NCI-H2029 treated with DMSO at 0.1 percent for 48 hours (cell line): Measurements from ENCODE around the gene MTARC1.

Experiments
- DNase-seq: peaks from one replicate; lab custom pipeline; 2025; lab: John Stamatoyannopoulos, UW

MTARC1 gene

DNA sequence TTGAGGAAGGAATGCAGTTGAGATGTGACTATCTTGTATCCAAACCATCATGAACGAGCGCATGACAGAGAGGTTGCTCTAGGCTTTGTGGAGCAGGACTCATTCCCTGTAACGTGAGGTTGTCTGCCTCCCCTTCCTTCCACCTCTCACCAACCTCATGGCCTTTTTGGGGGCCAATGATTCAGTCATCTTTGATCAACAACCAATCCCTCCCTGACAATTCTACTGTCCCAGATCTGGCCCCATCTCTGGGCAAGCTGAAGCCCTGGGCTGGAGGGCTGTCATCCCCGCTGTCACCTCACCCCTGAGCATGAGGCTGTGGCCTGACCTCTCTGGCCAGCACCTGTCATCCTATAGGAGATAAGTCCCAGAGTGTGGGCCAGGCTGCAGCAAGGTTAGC lies 19.7 kb downstream of the MTARC1 start:
- no peak for DNase-seq

DNA sequence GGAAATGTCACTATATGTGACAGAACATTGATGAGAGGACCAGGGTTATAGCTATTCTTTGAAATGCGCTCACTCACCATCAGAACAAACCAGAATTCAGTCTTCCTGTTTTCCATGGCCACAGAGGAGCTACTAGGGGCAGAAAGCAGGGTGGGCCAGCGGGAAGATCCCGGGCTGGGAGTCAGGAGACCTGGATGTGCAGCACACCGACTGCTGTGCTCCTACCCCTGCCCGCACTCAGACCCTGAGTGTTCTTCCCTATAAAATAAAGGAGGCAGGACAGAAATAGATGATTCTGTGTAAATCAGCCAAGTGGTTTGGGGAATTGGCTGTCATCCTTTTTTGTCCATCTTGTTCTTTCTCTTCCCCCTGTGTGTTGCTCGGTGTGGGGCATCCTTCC lies 21.0 kb downstream of the MTARC1 start:
- no peak for DNase-seq

DNA sequence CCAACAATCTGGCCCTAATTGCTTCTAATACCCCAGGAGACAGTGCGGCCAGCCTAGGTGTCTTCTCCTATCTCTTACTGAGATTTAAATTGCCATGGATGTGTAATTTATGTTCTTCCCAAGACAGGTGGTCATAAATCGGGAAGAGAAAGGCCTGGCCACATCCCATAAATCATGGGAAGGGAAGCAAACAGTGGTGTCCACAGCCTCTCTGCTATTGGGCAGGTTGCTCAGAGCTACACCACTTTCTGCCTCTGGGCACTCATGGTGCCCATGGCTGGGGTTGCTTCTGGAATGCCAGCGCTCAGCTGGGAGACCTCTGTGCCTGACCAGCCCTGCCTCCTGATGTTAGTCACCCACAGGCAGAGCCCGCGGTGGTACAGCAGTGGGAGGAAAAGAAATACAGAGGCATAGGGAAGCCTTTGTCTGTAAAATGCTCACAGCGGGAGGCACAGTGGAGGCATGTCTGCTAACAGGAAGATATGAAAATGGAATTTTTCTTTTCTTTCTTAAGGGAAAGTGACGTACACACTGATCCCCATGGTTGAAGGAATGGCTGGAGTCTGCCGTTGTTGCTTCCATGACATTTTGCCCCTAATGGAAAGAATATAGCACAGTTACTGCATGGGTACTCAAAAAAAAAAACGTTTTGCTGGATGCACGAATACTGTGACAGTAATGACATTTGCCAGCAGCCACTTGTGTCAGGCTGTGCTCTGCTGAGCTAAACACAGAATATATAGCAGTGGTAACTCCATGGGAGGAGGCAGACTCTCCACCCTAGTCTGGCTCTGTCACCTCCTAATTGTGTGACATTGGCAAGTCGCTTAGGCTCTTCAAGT lies 21.9 kb downstream of the MTARC1 start:
- no peak for DNase-seq

DNA sequence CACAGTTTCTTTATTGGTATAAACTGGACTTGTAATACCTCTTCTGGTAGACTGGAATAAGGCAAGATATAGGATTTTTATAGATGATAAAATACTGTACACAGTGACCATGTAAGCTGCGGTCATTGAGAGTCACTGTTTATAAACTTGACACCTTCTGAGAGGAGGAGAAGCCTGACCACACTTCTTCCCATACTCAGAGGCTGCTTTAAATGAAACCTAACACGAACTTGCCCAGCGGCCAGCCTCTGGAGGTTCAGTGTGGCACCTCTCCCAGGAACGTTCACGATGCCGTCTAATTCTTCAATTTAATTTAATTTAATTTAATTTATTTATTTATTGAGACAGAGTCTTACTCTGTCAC lies 22.5 kb downstream of the MTARC1 start:
- no peak for DNase-seq

DNA sequence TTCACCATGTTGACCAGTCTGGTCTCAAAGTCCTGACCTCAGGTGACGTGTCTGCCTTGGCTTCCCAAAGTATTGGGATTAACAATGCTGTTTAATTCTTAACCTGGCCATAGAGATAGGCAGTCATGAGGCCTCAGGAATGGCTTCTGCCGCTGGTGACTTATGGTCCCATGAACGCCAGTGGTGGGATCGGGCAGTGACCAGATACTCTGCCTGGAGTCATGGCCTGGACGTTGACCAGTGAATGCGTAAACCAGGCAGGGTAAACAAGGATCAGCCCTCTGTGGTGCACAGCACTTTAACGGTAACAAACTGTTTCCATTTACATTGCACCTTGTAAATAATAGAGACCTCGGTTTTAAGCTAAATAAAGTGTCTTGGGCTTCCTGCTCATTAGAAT lies 23.0 kb downstream of the MTARC1 start:
- no peak for DNase-seq

DNA sequence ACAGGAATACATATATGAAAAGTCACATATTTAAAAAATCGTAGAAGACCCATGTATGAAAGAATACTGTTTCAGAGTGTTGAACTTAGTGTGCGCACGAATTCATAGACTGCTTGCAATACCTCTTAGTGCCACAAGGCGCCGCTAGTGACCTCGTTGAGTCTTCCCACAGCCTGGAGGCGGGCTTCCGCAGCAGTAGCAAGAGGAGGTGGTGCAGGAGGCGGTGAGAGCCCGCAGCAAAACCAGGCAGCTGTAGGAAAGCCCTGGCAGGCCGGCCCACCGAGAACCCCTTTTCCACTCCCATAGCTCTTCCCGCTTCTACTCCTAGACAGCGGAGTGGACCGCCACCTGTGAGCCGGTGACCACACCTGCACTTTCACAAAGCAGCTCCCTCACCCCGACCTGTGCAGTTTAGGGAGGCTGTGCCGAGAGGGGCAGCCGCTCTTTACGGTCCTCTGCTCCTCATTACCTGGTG lies 23.5 kb downstream of the MTARC1 start:
- DNase-seq, result no peak

DNA sequence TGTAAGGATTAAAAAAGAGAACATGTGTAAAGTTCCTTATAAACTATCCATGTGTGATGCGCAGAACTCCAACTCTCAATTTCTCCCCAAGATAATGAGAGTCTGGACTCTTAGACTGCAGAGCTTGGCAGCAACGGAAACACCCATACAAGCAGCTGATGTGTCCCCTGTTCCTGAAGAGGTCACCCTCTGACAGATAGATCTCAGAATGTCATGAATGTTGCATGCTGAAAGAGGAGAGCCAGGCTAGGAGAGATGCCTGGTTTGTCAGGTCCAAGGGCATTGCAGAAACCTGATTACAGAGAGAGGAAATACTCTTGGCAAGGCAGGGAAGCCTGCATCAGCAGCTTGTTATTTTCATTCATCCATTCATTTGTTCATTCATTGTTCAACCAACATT lies 24.2 kb downstream of the MTARC1 start:
- no peak for DNase-seq

DNA sequence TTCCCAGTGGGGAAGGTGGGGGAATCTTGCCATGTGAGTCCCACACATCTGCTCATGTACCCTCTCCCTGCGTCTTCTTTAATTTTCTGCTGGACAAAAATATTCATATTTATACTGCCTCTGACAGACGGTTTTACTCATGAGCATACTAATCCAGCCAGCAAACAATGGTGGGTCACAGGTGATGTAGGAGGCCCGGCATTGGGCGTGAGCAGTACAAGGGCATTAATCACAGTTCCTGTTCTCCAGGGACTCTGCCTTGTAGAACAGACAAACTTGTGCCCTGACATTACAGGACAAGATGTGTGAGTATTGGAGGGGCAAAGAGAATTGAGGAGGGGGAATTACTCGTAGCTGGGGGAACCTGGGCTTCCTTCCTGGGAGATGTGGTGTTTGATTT lies 25.0 kb downstream of the MTARC1 start:
- DNase-seq, result no peak

DNA sequence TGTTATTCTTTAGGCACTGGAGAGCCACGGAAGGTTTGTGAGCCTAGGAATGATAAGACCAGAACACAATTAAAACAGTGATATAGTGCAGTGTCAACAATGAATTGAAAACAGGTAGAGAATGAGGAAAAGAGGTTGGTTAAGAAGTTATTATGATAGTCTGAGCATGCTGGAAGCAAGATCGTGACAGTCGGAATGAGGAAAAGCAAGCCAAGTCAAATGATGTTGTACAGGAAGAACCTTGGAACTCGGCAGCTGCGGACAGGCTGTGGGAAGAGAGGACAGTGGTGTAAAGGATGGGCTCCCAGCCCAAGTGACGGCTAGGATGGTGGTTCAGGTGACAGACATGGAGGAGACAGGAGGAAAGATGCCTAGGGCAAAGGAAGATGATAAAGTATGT lies 25.6 kb downstream of the MTARC1 start:
- no peak for DNase-seq

DNA sequence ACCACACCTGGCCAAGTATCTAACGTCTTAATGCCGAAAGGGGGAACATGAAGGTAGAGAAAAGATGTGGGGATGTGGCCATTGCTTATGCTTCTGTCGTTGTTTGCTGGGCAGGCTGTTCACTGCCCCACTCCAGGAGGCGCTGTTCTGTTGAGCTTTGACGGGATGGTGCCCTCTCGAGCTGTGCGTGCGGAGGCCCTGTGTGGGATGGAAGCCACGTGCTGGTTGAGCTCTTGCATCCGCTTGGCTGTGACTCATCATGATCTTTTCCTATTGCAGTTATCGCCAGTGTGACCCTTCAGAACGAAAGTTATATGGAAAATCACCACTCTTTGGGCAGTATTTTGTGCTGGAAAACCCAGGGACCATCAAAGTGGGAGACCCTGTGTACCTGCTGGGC lies 26.3 kb downstream of the MTARC1 start:
- no peak for DNase-seq

DNA sequence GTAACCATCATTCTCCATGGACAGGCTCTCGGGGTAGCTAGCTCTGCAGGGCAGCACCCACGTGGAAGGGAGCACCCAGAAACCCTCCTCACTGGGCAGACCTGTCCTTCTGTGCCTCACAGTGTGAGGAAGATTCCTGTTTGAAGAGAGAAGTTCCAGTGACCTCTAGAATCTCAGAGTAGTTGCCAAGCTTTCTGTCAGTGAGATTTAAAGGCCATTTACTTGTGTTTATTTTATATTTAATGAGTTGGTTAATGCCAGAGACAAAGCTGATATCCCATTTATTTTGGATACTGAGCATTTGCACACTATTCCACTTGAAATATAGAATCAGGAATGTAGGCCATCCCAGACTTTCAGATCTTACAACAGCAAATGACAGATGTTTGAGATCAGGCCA lies 28.7 kb downstream of the MTARC1 start:
- DNase-seq, result no peak

DNA sequence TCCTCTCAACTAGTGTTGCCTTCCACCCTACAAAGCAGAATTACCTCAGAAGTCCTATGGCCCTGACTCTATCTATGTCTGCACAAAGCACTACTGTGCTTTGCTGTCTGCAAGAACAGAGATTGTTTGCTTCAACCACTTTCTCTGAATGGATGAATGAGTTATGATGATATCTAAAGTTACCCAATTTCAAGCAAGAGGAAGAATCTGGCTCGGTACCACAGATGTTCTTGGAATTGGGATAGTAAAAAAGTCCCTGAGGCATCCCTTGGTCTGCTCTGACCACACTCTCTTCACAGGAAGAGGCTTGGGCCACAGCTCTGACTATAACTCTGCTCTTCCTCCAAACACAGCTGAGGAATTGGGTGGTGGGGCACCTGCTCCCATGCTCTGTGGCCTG lies 31.2 kb downstream of the MTARC1 start:
- no peak for DNase-seq

DNA sequence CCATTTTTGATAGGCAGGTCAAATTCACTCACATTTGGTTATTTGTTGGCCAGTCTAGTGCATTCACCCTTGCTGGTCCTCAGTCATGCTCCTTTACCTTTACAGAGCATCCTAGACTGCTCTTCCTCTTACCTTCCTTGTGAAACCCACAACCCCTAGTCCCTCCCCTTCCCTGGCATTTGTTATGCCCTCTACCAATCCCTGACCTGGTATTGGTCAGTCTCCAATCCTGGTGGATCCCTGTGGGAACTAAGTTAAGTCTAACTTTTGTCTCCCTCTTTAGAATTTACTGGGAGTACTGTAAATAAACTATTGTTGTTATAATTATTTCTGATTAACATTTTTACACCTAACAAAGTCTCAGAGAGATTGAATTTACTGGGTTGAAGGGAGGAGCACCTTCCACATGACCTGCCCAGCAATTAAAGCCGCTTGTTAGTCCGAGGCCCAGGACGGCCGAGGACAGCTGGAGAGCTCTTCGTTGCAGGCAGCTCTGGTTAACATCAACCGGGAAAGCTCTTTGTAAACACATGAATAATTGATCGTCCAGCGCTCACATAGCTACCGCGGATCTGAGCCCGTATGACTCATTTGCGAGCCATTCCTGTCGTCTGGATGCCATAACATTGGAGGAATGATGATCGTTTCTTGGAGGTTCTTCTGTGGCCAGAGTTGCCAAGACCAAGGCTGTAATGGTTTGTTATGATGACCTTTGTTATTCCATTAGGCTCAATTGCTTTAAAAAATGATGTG lies 31.9 kb downstream of the MTARC1 start:
- DNase-seq, result no peak

DNA sequence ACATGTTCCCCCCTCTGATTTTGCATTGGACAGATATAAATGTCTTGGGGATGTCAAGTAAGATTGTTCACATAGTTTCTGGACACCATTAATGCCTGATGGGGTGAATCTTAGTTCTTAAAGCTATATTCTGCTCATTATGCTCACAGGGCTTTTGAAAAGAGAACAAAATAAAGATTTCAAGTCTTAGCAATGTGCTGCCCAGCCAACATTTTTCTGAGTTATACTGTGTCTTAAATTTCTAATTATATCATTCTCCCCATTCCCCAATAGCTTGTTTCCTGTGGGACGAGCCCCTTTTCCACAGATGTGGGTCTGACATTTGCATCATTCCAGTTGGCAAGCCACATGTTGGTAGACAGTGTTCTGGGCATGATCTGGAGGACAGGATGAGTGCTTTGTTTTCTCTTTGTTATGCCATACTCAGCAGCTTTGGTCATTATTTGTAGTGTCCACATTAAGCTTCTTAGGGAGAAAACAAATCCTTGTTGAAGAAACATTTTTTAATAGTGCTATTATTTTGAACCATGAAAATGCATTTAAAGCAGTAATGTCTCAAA lies 32.8 kb downstream of the MTARC1 start:
- DNase-seq, result no peak

DNA sequence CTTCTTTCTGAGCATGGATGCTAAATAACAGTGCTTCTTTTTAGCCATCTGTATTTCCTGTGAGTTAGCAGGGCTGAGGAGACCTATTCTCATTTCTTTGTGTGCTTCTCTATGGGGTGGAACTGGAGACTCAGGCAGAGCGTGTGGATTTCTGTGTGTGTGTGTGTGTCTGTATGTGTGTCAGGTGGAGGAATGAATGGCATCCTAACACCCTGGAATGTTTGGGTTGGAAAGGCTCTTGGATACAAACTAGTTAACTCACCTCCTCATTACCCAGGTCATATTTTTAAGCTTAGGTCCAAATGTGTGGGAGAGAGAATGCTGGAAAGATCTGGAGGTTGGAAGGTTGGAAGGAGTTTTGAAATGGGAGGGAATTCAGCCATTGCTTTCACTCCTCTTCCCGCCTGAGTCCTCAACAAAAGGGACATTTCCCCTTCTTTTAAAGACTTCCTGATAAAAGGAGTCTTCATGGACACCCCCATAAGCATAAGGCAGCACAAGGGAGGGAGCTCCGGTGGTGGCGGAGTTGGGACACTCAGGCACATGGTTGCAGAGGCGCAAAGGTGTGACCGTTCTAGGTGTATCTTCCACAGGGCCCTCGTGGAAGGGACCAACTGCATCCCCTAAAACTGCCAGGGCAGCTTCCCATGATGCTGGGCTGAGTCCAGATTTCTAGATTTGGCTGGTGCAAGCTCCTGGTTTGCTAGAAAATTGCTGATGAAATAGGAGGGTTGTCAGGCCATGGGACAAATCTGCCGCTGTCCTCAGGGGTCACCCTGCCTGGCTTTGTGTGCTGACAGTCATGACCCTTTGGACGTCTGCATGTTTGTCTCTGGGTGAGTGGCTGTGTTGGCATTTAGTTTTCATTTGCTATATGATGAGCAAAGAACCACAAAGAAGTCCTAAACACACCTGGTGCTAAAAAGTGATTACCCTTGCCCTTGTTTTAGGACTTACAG lies 37.6 kb downstream of the MTARC1 start:
- DNase-seq, result no peak

DNA sequence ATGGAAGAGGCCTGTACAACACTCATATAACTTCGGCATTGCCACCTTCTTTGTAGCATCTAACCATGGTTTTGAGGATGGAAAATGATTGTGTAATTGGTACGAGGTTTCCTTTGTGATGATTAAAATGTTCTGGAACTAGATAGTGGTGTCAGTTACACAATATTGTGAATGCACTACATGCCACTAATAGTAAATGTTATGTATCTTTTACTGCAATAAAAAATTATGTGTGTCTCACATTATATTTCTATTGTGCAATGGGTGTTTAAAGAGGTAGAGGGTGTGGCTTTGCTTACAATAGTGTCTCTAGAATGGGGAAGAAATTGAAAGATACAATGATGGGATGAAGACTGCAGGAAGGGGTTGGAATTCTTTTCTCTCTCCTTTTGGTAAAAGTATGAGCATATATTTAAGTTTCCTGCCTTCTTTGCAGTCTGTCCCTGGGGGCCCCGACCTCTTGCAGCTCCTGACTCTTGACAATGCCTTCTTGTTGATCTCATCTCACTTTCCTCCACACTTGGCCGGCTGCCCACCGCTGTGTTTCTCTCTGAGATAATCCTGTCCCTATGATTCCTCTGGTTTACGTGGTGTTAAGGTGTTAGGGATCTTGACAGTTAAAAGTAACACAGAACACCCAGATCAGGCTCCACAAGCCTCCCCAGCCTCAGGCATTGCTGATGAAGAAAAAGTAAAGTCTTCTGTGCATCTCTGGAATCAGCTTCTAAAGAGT lies 39.3 kb downstream of the MTARC1 start:
- DNase-seq, result no peak

DNA sequence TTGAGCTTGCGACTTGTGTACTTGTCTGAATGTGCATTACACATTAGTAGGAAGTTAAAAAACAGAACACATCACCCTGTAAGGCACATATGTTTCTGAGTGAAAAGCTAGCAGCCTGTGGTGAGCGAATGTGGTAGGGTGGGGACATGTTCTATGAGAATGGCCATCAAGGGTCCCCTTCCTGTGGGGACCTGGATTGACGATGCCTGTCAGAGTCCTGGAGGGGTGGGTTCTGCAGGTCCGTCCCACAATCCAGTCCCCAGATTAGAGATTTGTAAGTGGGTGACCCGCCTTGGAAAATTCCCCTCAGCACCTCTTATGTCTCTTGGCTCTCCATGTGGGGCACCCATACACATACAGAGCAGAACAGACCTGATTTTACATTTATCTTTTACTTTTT lies 40.0 kb downstream of the MTARC1 start:
- no peak for DNase-seq

DNA sequence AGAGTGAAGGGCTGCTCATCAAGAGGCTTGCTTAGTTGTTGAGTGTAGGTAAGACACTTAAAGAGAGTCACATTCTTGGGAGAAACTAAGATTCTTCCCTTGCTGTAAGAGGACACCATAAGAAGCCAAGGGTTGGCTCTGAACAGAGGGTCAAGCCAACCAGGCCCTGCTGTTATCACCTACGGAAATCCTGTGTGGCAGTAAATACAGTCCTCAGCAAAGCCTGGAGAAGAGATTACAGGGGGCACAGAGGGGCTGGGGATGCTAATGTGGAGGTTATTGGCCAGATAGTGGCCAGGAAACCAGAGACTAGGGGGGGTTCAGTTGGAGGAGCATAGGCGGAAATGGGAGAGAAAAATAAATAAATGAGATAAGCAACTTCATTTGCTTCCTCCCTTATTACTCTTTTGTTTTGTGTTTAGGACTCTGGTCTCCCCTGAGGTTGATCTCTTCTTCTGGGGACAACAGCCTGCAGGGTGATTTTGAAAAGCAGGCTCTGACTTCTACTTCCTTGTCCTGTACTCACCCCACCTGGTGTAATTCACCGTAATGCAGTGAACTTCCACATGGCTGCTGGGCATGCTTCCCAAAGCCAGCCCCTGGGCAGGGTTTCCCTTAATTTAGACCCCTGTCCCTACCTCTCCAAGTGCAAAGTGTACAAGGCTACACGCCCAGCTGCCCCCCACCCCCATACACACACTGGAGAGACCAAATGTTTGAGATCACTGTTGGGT lies 40.9 kb downstream of the MTARC1 start:
- no peak for DNase-seq

DNA sequence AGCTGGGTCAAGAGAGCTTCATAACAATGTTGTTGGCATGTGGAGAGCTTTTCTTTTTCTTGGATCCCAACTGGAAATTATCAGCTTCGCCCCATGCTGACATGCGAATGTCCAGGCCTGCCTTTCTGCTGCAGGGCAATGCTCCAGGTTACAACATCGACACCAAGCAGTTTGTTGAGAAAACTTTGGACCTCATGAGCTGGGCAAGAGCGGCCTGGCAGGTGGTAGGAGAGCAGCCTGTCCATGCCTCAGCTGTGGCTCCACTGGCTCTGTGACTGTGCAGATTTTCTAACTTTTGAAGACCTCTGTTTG lies 41.4 kb downstream of the MTARC1 start:
- no peak for DNase-seq

DNA sequence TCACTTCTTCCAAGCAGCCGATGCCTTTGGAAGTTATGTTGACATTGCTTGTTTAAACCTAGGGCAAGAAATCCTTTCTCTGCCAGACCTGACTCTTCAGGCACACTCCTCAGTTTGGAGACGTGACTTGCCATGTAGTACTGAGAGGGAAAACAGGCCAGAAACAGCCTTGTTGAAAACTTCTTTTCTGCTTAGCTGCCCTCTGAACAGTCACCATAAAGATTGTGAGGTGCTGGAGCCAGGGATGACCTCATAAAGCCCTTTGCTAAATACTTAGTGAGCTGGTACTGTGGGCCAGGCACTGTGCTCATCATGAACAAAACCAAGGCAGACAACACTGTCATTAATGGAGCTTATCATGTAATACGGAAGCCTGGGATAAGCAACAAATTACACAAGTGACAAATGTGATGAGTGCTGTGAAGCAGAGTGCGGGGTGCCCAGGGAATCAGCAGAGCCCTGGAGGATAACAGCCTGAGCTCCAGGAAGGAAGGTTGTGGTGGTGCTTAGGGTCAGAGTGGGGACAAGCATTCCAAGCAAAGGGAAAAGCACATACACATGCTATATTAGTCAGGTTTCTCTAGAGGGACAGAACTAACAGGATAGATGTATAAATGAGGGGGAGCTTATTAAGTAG lies 42.4 kb downstream of the MTARC1 start:
- no peak for DNase-seq
